ENCODE data around the gene PPP1R15B. TPM values are rescaled to one million over a fixed set of nuclear protein-coding genes. Genes with fewer than 3 reads are reported as not detected.

Gene PPP1R15B
- 28.6 and 29.3 TPM in 2 replicates for total RNA-seq

GRCh38 chr1:204411451-204412204 lies at the start of gene PPP1R15B:
Gene PPP1R15B, minus strand, starts transcription at chr1:204411817. Its CDS starts 406 bp downstream, at chr1:204411411.

DNA sequence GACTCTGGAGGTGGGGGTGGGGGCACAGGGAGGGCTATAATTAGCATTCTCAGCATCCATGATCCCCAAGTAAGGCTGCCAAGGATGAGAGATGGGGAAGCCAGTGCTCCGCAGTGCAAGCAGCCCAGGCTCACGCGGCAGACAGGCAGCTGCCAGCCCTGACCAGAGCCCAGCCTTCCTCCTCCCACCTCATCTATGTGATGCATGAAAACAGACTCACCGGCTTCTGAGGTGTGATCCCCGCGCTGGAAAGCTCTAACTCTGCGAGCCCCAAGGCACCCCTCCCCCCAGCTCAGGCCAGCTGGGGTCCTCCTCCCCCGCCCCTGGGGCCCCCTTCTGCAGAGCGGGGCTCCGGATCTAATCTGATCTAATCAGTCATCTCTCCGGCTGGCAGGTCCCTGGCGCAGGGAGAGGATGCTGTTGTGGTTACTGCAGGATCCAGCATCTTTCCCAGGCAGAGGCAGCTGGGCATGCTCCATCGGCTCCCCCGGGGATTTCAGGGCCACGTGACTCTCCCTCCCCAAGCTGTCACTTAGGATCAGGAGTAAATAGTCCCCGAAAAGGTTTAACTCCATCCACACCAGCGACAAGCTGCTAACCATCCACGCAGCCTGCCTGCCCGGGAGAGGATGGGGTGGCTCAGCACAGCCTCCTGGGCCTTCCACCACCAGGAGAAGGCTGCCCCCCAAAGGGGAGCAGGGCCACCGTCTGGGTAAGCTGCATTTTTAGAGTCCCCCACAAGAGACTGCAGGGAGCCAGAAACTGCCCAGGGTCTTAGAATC lies 52.0 kb downstream of the PPP1R15B start, which contains the start of gene PLEKHA6:
Gene PLEKHA6, minus strand, starts transcription at position 456 of the 782 bp plus-strand sequence. CDS start 86,202 bp downstream, outside the sequence.

Other genes starting within 250 kb of the PPP1R15B start
- not detected in 2 replicates for gene REN, start 245.5 kb downstream of the PPP1R15B start, total RNA-seq
- gene KISS1, start 215.3 kb downstream of the PPP1R15B start, total RNA-seq, result not detected in 2 replicates
- not detected in 2 replicates for gene GOLT1A, start 197.8 kb downstream of the PPP1R15B start, total RNA-seq
- 1.0 and 2.7 TPM in 2 replicates for gene PLEKHA6, start 51.9 kb downstream of the PPP1R15B start, total RNA-seq
- gene PIK3C2B, start 83.0 kb upstream of the PPP1R15B start, total RNA-seq, result 2.1 and 4.6 TPM in 2 replicates
- gene MDM4, start 104.6 kb upstream of the PPP1R15B start, total RNA-seq, result 5.9 and 6.3 TPM in 2 replicates

Data from pericardium fibroblast (primary cell).